Measurements from ENCODE around the gene MLLT3. TPM values are rescaled to one million over a fixed set of nuclear protein-coding genes. Genes with fewer than 3 reads are reported as not detected.

MLLT3 gene
- total RNA-seq, 1 experiment from 2014 or later: 31.3 TPM

- DNase-seq (ENCODE audit: low read depth): no peak
Measured at GRCh38 chr9:20557890-20558565, 64.3 kb downstream of the MLLT3 start.

GRCh38 chr9:20557285-20557684, 65.0 kb downstream of the MLLT3 start:
- DNase-seq (ENCODE audit: low read depth): no peak

GRCh38 chr9:20553558-20554149, 68.6 kb downstream of the MLLT3 start:
- no peak for DNase-seq (ENCODE audit: low read depth)

- peak; percentile 34 for DNase-seq (ENCODE audit: low read depth)
Measured at GRCh38 chr9:20552874-20553557, 69.3 kb downstream of the MLLT3 start.

GRCh38 chr9:20551835-20552234, 70.5 kb downstream of the MLLT3 start:
- DNase-seq (ENCODE audit: low read depth): no peak

- DNase-seq (ENCODE audit: low read depth): peak; percentile 26
Measured at GRCh38 chr9:20551236-20551635, 71.1 kb downstream of the MLLT3 start.

GRCh38 chr9:20550326-20550725, 72.0 kb downstream of the MLLT3 start:
- DNase-seq (ENCODE audit: low read depth): peak; percentile 18

- no peak for DNase-seq (ENCODE audit: low read depth)
Measured at GRCh38 chr9:20549053-20549452, 73.2 kb downstream of the MLLT3 start.

- DNase-seq (ENCODE audit: low read depth): no peak
Measured at GRCh38 chr9:20545023-20545622, 77.2 kb downstream of the MLLT3 start.

- no peak for DNase-seq (ENCODE audit: low read depth)
Measured at GRCh38 chr9:20540169-20540863, 82.0 kb downstream of the MLLT3 start.

- DNase-seq (ENCODE audit: low read depth): peak; percentile 63
Measured at GRCh38 chr9:20538956-20539355, 83.3 kb downstream of the MLLT3 start.

GRCh38 chr9:20538092-20538491, 84.2 kb downstream of the MLLT3 start:
- DNase-seq (ENCODE audit: low read depth): no peak

GRCh38 chr9:20537294-20537693, 85.0 kb downstream of the MLLT3 start:
- DNase-seq (ENCODE audit: low read depth): no peak

- no peak for DNase-seq (ENCODE audit: low read depth)
Measured at GRCh38 chr9:20532584-20532983, 89.7 kb downstream of the MLLT3 start.

- no peak for DNase-seq (ENCODE audit: low read depth)
Measured at GRCh38 chr9:20529837-20530236, 92.5 kb downstream of the MLLT3 start.

- no peak for DNase-seq (ENCODE audit: low read depth)
Measured at GRCh38 chr9:20528253-20528652, 94.0 kb downstream of the MLLT3 start.

GRCh38 chr9:20526500-20527319, 95.6 kb downstream of the MLLT3 start:
- peak; percentile 10 for DNase-seq (ENCODE audit: low read depth)

- peak; percentile 10 for DNase-seq (ENCODE audit: low read depth)
Measured at GRCh38 chr9:20524776-20525175, 97.5 kb downstream of the MLLT3 start.

- DNase-seq (ENCODE audit: low read depth): no peak
Measured at GRCh38 chr9:20518737-20519136, 103.6 kb downstream of the MLLT3 start.

- peak; percentile 6 for DNase-seq (ENCODE audit: low read depth)
Measured at GRCh38 chr9:20513126-20513913, 109.0 kb downstream of the MLLT3 start.

Measured in LHCN-M2 (cell line).